Sigmoid colon (tissue), 4 donors: Measurements from ENCODE around the gene FAM53A.

Experiments
- CTCF ChIP-seq, 4 experiments: fragments of 450-650 bp in 3 of 4; fragments of 200-600 bp in 1 of 4; IDR thresholded peaks; one replicate each; pipeline ENCODE4 v1.5.1; 2016 to 2019; ENCODE audit warnings: antibody characterized with exemption in 4 of 4, mild to moderate bottlenecking in 3 of 4, moderate library complexity in 2 of 4
- EP300 ChIP-seq, 4 donors: sonication (generic); formaldehyde crosslinking; IDR thresholded peaks; one replicate each; pipeline ENCODE4 v1.6.1; 2017; ENCODE audit warnings: antibody characterized with exemption in 4 of 4
- POLR2A ChIP-seq, 2 donors: fragments of 450-650 bp; IDR thresholded peaks; one replicate each; pipeline ENCODE4 v1.6.1; 2016; ENCODE audit warnings: antibody characterized with exemption in 2 of 2, mild to moderate bottlenecking in 2 of 2, moderate library complexity in 2 of 2
- POLR2AphosphoS5 ChIP-seq, 4 donors: sonication (generic); formaldehyde crosslinking; IDR thresholded peaks; one replicate each; pipeline ENCODE4 v1.6.1; 2017; ENCODE audit warnings: antibody characterized with exemption in 4 of 4

DNA sequence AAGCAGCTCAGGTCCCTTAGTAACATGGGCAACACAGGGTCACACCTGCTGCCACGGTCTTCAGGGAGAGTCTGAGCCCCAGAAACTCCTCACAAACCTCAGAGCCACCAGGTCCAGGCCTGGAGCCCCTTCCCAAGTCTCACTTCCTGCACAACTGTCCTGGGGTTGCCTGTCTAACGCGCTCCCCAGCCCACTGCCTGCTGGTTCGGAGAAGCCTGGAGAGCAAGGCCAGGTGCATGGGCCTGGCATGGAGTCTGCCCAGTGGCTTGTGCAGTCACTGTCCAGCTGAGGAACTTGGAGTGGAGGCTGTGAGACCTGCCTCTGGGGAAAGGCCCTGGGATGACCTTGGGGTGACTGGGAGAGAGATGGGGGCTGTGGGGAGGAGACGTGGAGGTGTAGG, 28.0 kb downstream of the FAM53A start:
- TF ChIP-seq POLR2AphosphoS5 (IDR thresholded peaks at IDR 0.05), result no peak
- no peak for TF ChIP-seq CTCF (IDR thresholded peaks at IDR 0.05)
- TF ChIP-seq POLR2A (IDR thresholded peaks at IDR 0.05), result no peak
- no peak for TF ChIP-seq EP300 (IDR thresholded peaks at IDR 0.05)
